ENCODE data around the gene ZNF514. TPM values are rescaled to one million over a fixed set of nuclear protein-coding genes. Genes with fewer than 3 reads are reported as not detected.

The ZNF514 gene
- total RNA-seq, 1 experiment from 2014 or later: 12.9 TPM

DNA sequence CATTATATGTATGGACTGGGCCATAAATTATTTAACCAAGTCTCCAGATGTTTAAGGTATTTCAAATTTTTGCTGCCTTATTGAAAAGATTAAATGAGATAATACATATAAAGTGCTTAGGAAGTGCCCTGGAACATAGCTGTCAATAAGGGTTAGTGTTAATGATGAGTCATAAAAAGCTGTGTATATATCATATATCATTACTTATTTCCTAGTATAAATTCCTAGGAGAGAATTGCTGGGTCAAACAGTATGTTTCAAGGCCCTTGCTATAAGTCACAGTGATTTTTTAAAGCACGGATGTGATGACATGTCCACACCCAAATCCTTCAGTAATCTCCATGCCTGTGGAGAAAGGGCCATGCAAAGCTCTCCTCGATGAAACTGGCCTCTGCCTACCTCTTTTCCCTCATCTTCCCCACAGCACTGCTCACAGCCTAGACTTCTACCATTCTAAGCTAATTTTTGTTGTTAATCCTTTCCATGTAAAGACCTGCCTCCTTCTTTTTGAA, 14.4 kb upstream of the ZNF514 start:
- no peak overlapping the region for H2BK5ac ChIP-seq (ENCODE audit: insufficient read length, low read length)
- H3K4me3 Mint-ChIP-seq: no peak overlapping the region
- H3K27me3 Mint-ChIP-seq (ENCODE audit: low read depth): no peaks in the 10 kb centered on the region; the same call in 1 of the 2 replicates
- no peak overlapping the region for H3T11ph ChIP-seq (ENCODE audit: low read length)
- H3K27ac Mint-ChIP-seq: no peak overlapping the region
- H2AFZ ChIP-seq (ENCODE audit: low read length): no peak overlapping the region
- no peak overlapping the region for H3K9ac ChIP-seq (ENCODE audit: extremely low read depth, insufficient read length, low read length)
- H3K23ac ChIP-seq (ENCODE audit: insufficient read length, low read depth, low read length): no peak overlapping the region
- no peak overlapping the region for H2BK15ac ChIP-seq (ENCODE audit: low read depth, low read length)
- H4K5ac ChIP-seq (ENCODE audit: insufficient read length, low read depth, low read length): no peak overlapping the region
- H2AK5ac ChIP-seq (ENCODE audit: insufficient read length, low read length): no peak overlapping the region
- H4K20me1 ChIP-seq (ENCODE audit: control insufficient read depth, insufficient read depth, insufficient read length): no peaks in the 10 kb centered on the region
- no peak overlapping the region for H3K14ac ChIP-seq (ENCODE audit: insufficient read depth, low read length)
- H3K36me3 Mint-ChIP-seq (ENCODE audit: insufficient read depth in 1 of 3, low read depth in 3 of 3): peaks cover 0 to under 1% (median 0%) of the 10 kb centered on the region in 3 experiments; a peak in 2 of 7 replicates
- H4K8ac ChIP-seq (replicated peaks; ENCODE audit: insufficient read length, low read depth, low read length): no peak overlapping the region
- no peaks in the 10 kb centered on the region for H3K4me1 Mint-ChIP-seq
- WGBS (ENCODE audit: extremely low coverage, insufficient read length, low lambda C conversion rate): no CpG with 5 or more reads among the region's 2 CpGs
- no peaks in the 10 kb centered on the region for H3K9me3 ChIP-seq (ENCODE audit: control insufficient read depth, low read depth, low read length)
- DNase-seq: no peak
- H3K9me3 Mint-ChIP-seq: no peaks in the 10 kb centered on the region
- H3K79me1 ChIP-seq (ENCODE audit: insufficient read depth, low read depth, low read length, poor library complexity, severe bottlenecking): peaks cover 3% of the 10 kb centered on the region
- H3K4me2 ChIP-seq (ENCODE audit: insufficient read depth, insufficient read length, low read length): no peak overlapping the region
- no peaks in the 10 kb centered on the region for H3K27me3 ChIP-seq (ENCODE audit: insufficient read depth, low read length)
- H3K4ac ChIP-seq (ENCODE audit: low read depth, low read length): no peak overlapping the region
- H3K27ac ChIP-seq (ENCODE audit: insufficient read length, low read depth, low read length): no peak overlapping the region
- H3K56ac ChIP-seq (ENCODE audit: insufficient read length, low read depth, low read length): no peak overlapping the region
- no peak overlapping the region for H2BK120ac ChIP-seq (ENCODE audit: low read depth, low read length, poor library complexity, severe bottlenecking)
- H3K79me2 ChIP-seq (ENCODE audit: insufficient read depth, low read length): no peaks in the 10 kb centered on the region
- H3K23me2 ChIP-seq (ENCODE audit: insufficient read length, low read depth, low read length, poor library complexity, severe bottlenecking): no peaks in the 10 kb centered on the region
- H4K91ac ChIP-seq (ENCODE audit: insufficient read length, low read depth, low read length): no peak overlapping the region
- H2BK12ac ChIP-seq (ENCODE audit: insufficient read length, low read depth, low read length): no peak overlapping the region
- H2BK20ac ChIP-seq (ENCODE audit: low read depth, low read length, poor library complexity, severe bottlenecking): no peak overlapping the region
- no peak overlapping the region for H3K18ac ChIP-seq (ENCODE audit: insufficient read length, low read depth, low read length)
- H3K4me1 ChIP-seq (ENCODE audit: insufficient read depth, low read length): no peaks in the 10 kb centered on the region
- TF ChIP-seq, protein P1, sequence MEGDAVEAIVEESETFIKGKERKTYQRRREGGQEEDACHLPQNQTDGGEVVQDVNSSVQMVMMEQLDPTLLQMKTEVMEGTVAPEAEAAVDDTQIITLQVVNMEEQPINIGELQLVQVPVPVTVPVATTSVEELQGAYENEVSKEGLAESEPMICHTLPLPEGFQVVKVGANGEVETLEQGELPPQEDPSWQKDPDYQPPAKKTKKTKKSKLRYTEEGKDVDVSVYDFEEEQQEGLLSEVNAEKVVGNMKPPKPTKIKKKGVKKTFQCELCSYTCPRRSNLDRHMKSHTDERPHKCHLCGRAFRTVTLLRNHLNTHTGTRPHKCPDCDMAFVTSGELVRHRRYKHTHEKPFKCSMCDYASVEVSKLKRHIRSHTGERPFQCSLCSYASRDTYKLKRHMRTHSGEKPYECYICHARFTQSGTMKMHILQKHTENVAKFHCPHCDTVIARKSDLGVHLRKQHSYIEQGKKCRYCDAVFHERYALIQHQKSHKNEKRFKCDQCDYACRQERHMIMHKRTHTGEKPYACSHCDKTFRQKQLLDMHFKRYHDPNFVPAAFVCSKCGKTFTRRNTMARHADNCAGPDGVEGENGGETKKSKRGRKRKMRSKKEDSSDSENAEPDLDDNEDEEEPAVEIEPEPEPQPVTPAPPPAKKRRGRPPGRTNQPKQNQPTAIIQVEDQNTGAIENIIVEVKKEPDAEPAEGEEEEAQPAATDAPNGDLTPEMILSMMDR (conservative IDR thresholded peaks at IDR 0.05): no peak
